ENCODE results near the gene BSG. TPM values are rescaled to one million over a fixed set of nuclear protein-coding genes. Genes with fewer than 3 reads are reported as not detected.

Gene BSG
- total and polyA plus RNA-seq, 2 experiments from 2014 or later, result 545 to 1,282 TPM

DNA sequence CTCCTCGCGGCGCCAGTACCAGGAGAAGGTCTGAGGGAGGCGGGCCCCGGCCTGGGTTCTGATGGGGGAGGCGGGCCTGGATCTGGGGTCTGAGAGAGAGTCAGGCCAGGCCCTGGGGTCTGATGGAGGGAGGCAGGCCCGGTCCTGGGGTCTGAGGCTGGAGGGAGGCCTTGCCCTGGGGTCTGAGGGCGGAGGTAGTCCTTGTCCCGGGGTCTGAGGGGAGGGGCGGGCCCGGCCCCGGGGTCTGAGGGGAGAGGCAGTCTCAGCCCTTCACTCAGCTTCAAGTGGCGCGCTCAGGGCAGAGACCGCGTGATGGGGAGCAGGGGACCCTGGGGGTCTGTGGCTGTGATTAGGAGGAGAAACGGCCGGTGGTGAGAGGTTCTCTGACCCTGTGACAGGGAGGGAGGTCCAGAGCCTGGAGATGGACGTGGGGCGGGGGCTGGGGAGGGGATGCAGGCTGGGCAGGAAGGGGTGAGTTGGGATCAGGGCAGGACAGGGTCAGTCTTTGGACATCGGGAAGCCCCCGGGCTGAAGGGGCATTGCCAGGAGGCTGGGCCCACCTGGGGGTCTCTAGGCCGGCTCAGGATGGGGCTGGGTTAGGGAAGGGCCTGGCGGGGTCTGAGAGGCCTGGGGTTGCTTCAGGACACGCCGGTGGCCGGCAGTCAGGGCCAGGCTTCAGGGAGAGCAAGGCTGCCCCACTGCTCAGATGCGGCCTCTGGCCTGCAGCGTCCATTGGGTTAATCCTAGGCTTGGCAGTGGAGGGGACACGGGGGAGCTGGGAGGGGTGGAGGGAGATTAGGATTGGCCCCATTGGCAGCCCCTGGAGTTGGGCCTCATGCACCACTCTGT, 36.0 kb downstream of the BSG start:
- Histone ChIP-seq H3K27me3 (no peaks in the 10 kb centered on the region), H3K36me3 (replicated peaks; ENCODE audit: insufficient read depth, low read depth) (no peaks in the 10 kb centered on the region), H3K79me2 (no peaks in the 10 kb centered on the region), H4K20me1 (ENCODE audit: insufficient read depth, poor library complexity, severe bottlenecking) (no peaks in the 10 kb centered on the region), H3K4me2 (no peak overlapping the region), H3K9me2 (replicated peaks; ENCODE audit: insufficient read depth) (no peaks in the 10 kb centered on the region), H3K9me3 (ENCODE audit: low read depth) (no peaks in the 10 kb centered on the region), H3K4me3 (no peak overlapping the region), H3K27ac (no peak overlapping the region), H3K4me1 (ENCODE audit: insufficient read depth) (no peaks in the 10 kb centered on the region), H2AFZ (no peak overlapping the region)
- 86% methylated on average over 16 of the region's 30 CpGs for WGBS (ENCODE audit: low lambda C conversion rate, missing lambda C conversion rate)
- DNase-seq (ENCODE audit: low spot score), result no peak
- TF ChIP-seq EZH2 (IDR thresholded peaks at IDR 0.05; ENCODE audit: borderline replicate concordance), result no peak
- TF ChIP-seq, protein P1, sequence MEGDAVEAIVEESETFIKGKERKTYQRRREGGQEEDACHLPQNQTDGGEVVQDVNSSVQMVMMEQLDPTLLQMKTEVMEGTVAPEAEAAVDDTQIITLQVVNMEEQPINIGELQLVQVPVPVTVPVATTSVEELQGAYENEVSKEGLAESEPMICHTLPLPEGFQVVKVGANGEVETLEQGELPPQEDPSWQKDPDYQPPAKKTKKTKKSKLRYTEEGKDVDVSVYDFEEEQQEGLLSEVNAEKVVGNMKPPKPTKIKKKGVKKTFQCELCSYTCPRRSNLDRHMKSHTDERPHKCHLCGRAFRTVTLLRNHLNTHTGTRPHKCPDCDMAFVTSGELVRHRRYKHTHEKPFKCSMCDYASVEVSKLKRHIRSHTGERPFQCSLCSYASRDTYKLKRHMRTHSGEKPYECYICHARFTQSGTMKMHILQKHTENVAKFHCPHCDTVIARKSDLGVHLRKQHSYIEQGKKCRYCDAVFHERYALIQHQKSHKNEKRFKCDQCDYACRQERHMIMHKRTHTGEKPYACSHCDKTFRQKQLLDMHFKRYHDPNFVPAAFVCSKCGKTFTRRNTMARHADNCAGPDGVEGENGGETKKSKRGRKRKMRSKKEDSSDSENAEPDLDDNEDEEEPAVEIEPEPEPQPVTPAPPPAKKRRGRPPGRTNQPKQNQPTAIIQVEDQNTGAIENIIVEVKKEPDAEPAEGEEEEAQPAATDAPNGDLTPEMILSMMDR (IDR thresholded peaks at IDR 0.05; ENCODE audit: poor library complexity), result no peak
- no peak for TF ChIP-seq EZH2phosphoT487 (IDR thresholded peaks at IDR 0.05; ENCODE audit: low read depth, severe bottlenecking, unreplicated experiment)

DNA sequence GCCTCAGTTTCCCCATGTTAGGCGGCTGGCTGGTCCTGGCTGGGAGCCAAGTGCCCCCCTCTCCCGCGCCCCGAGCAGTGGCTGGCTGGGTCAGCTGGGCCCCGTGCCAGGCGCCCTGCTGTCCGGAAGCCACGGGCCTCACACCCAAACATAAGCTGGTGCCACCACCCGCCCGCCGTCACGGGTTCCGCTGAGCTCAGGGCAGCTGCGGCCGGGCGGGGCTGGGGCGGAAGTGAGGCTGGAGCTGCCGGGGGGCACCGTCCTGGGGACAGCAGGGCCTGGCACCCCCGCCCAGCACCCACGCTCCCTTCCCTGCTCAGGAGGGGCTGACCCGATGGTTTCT, 36.6 kb downstream of the BSG start:
- no peak overlapping the region for H2AFZ ChIP-seq
- H3K27me3 ChIP-seq, result no peaks in the 10 kb centered on the region
- no peaks in the 10 kb centered on the region for H3K36me3 ChIP-seq (replicated peaks; ENCODE audit: insufficient read depth, low read depth)
- DNase-seq (ENCODE audit: low spot score), result no peak
- no peaks in the 10 kb centered on the region for H3K9me3 ChIP-seq (ENCODE audit: low read depth)
- H3K27ac ChIP-seq, result no peak overlapping the region
- H3K4me3 ChIP-seq, result no peak overlapping the region
- no peaks in the 10 kb centered on the region for H3K9me2 ChIP-seq (replicated peaks; ENCODE audit: insufficient read depth)
- H3K4me1 ChIP-seq (ENCODE audit: insufficient read depth), result no peaks in the 10 kb centered on the region
- no peak overlapping the region for H3K4me2 ChIP-seq
- no peak for TF ChIP-seq EZH2 (IDR thresholded peaks at IDR 0.05; ENCODE audit: borderline replicate concordance)
- no peaks in the 10 kb centered on the region for H3K79me2 ChIP-seq
- no peaks in the 10 kb centered on the region for H4K20me1 ChIP-seq (ENCODE audit: insufficient read depth, poor library complexity, severe bottlenecking)
- WGBS (ENCODE audit: low lambda C conversion rate, missing lambda C conversion rate), result 92% methylated on average over 19 of the region's 22 CpGs

DNA sequence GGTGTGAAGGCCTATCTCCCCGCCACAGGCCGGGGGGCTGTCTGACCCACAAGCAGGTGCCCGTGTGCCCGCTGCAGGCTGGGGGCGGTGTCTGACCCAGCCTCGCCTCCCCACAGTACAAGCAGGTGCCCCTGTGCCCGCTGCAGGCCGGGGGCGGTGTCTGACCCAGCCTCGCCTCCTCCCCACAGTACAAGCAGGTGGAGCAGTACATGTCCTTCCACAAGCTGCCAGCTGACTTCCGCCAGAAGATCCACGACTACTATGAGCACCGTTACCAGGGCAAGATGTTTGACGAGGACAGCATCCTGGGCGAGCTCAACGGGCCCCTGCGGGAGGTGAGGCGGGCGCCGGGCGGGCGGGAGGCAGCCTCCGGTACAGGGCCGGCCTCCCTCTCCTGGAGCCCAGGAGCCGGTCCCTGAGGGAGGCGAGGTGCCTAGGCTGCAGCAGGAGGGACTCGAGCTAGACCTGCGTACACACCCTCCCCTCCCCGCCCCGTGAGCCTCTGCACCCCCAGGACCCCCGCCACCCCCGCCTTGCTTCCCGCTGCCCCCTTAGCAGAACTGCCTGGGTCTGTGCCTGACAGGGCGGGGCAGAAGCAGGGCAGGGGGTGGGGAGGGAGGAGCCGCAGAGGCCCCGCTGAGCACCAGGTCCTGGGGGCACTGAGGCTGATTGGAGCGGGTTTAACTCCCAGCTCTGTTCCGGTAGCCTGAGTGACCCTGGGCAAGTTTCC, 37.8 kb downstream of the BSG start:
- Histone ChIP-seq H3K9me2 (replicated peaks; ENCODE audit: insufficient read depth) (no peaks in the 10 kb centered on the region), H3K4me3 (no peak overlapping the region), H3K9me3 (ENCODE audit: low read depth) (no peaks in the 10 kb centered on the region), H3K4me1 (ENCODE audit: insufficient read depth) (no peaks in the 10 kb centered on the region), H3K4me2 (no peak overlapping the region), H3K27me3 (no peaks in the 10 kb centered on the region), H4K20me1 (ENCODE audit: insufficient read depth, poor library complexity, severe bottlenecking) (no peaks in the 10 kb centered on the region), H3K36me3 (replicated peaks; ENCODE audit: insufficient read depth, low read depth) (no peaks in the 10 kb centered on the region), H3K79me2 (no peaks in the 10 kb centered on the region), H2AFZ (no peak overlapping the region), H3K27ac (no peak overlapping the region)
- no peak for DNase-seq (ENCODE audit: low spot score)
- 81% methylated on average over 18 of the region's 38 CpGs for WGBS (ENCODE audit: low lambda C conversion rate, missing lambda C conversion rate)
- TF ChIP-seq EZH2phosphoT487 (IDR thresholded peaks at IDR 0.05; ENCODE audit: low read depth, severe bottlenecking, unreplicated experiment) (no peak), EZH2 (IDR thresholded peaks at IDR 0.05; ENCODE audit: borderline replicate concordance) (no peak)
- TF ChIP-seq, protein P1 (IDR thresholded peaks at IDR 0.05; ENCODE audit: poor library complexity), result no peak

Measured in hepatocyte (in vitro differentiated cells).